Vagina (tissue), 2 donors: ENCODE results near the gene PPFIBP1.

Experiments used
- CTCF ChIP-seq, 3 experiments: fragments of 450-650 bp in 2 of 3; fragments of 200-600 bp in 1 of 3; sonication (generic) in 1 of 3; IDR thresholded peaks; one replicate each; pipeline ENCODE4 v1.5.1; 2017 to 2019; ENCODE audit warnings: antibody characterized with exemption in 3 of 3, mild to moderate bottlenecking in 2 of 3, moderate library complexity in 2 of 3
- POLR2A ChIP-seq, 2 donors: fragments of 450-650 bp; IDR thresholded peaks; one replicate each; pipeline ENCODE4 v1.6.1; 2017; ENCODE audit warnings: antibody characterized with exemption in 2 of 2, mild to moderate bottlenecking in 2 of 2, moderate library complexity in 2 of 2
- POLR2AphosphoS5 ChIP-seq, 2 donors: sonication (generic); formaldehyde crosslinking; IDR thresholded peaks; one replicate each; pipeline ENCODE4 v1.9.0; 2017; ENCODE audit warnings: antibody characterized with exemption in 2 of 2, mild to moderate bottlenecking in 2 of 2, low read depth in 1 of 2; ENCODE audit not compliant: insufficient read depth in 1 of 2

DNA sequence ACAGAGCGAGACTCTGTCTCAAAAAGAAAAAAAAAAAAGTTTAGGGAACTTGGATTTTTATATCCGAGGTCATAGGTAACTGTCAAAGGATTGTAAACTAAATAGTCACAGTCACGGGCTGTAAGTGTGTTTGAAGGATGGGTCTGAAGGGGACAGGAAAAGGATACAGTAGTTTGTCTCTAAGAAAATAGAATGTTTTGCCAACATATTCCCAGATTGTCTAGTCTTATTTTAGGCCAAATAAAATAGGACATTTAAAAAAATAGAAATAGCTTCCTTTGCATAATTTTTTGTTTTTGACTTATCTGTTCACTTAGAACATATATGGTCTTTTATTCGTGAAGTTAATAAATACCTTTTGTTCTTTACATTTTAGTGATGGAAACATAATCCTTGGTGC is 148.0 kb downstream of the PPFIBP1 start:
- TF ChIP-seq CTCF (IDR thresholded peaks at IDR 0.05) (no peak), POLR2A (IDR thresholded peaks at IDR 0.05) (no peak), POLR2AphosphoS5 (IDR thresholded peaks at IDR 0.05; ENCODE audit: insufficient read depth in 1 of 2, low read depth in 1 of 2) (no peak)
